ENCODE results near the gene GGCT.

DNA sequence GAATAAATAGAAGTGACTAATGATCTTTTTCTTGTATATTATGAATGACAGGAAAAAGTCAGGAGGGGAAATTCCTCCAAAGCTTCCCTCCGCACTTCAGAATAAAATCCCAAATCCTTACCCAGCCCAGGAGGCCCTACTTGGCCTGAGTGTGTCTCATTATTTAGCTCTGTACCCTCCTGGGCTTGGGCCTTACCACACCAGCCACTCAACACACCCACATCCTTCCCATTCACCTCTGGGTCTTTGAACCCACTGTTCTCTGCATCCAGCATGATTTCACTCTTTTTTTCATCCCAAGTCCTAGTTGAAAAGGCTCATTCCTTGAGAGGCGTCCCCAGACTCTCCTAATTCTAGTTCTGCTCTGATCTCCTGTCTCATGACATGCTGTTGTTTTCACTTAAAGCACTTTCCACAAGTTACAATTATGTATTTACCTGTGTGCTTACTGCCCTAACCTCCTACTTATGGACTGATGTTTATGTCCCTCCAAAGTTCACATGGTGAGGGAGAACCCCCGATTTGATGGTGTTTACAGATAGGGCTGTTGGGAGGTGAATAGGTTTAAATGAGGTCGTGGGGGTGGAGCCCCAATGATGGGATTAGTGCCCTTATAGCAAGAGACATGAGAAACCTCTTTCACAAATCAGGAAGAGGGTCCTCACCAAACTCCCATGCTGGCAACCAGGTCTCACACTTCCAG, 32.4 kb downstream of the GGCT start:
- TF ChIP-seq ZNF565 (CRISPR knock-in tag; conservative IDR thresholded peaks at IDR 0.05; ENCODE audit: low read depth) (no peak), ZFP3 (CRISPR knock-in tag; IDR thresholded peaks at IDR 0.05) (no peak), RARB (CRISPR knock-in tag; IDR thresholded peaks at IDR 0.05) (no peak), ZNF8 (CRISPR knock-in tag; IDR thresholded peaks at IDR 0.05) (no peak), ARNTL (CRISPR knock-in tag; IDR thresholded peaks at IDR 0.05; ENCODE audit: borderline replicate concordance, low read depth) (no peak), OSR1 (CRISPR knock-in tag; IDR thresholded peaks at IDR 0.05) (no peak), ZFP30 (CRISPR knock-in tag; IDR thresholded peaks at IDR 0.05) (no peak)
- TF ChIP-seq, protein P1, sequence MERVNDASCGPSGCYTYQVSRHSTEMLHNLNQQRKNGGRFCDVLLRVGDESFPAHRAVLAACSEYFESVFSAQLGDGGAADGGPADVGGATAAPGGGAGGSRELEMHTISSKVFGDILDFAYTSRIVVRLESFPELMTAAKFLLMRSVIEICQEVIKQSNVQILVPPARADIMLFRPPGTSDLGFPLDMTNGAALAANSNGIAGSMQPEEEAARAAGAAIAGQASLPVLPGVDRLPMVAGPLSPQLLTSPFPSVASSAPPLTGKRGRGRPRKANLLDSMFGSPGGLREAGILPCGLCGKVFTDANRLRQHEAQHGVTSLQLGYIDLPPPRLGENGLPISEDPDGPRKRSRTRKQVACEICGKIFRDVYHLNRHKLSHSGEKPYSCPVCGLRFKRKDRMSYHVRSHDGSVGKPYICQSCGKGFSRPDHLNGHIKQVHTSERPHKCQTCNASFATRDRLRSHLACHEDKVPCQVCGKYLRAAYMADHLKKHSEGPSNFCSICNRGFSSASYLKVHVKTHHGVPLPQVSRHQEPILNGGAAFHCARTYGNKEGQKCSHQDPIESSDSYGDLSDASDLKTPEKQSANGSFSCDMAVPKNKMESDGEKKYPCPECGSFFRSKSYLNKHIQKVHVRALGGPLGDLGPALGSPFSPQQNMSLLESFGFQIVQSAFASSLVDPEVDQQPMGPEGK (CRISPR knock-in tag; IDR thresholded peaks at IDR 0.05; ENCODE audit: borderline replicate concordance), result no peak
- TF ChIP-seq, protein P2, sequence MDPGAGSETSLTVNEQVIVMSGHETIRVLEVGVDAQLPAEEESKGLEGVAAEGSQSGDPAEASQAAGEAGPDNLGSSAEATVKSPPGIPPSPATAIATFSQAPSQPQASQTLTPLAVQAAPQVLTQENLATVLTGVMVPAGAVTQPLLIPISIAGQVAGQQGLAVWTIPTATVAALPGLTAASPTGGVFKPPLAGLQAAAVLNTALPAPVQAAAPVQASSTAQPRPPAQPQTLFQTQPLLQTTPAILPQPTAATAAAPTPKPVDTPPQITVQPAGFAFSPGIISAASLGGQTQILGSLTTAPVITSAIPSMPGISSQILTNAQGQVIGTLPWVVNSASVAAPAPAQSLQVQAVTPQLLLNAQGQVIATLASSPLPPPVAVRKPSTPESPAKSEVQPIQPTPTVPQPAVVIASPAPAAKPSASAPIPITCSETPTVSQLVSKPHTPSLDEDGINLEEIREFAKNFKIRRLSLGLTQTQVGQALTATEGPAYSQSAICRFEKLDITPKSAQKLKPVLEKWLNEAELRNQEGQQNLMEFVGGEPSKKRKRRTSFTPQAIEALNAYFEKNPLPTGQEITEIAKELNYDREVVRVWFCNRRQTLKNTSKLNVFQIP (CRISPR knock-in tag; IDR thresholded peaks at IDR 0.05; ENCODE audit: borderline replicate concordance, low read depth), result no peak
- TF ChIP-seq, protein P3, sequence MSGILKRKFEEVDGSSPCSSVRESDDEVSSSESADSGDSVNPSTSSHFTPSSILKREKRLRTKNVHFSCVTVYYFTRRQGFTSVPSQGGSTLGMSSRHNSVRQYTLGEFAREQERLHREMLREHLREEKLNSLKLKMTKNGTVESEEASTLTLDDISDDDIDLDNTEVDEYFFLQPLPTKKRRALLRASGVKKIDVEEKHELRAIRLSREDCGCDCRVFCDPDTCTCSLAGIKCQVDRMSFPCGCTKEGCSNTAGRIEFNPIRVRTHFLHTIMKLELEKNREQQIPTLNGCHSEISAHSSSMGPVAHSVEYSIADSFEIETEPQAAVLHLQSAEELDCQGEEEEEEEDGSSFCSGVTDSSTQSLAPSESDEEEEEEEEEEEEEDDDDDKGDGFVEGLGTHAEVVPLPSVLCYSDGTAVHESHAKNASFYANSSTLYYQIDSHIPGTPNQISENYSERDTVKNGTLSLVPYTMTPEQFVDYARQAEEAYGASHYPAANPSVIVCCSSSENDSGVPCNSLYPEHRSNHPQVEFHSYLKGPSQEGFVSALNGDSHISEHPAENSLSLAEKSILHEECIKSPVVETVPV (CRISPR knock-in tag; IDR thresholded peaks at IDR 0.05), result no peak

All from SK-N-SH treated with all-trans-retinoic acid at 6 μM for 48 hours (cell line).